Common myeloid progenitor, CD34-positive (primary cell): ENCODE data around the gene KATNAL2.
"Not testable (repeated sequence)": the region's sequence is repeated elsewhere in the genome, so short reads cannot be mapped to it uniquely, and the experiment has no call there.

Source experiments
- CTCF ChIA-PET: fragments of 350-600 bp; sonication (Branson Sonifier 250); formaldehyde crosslinking; loops from one replicate; lab custom pipeline; 2021; ENCODE audit warnings: antibody characterized with exemption; lab: Charles Lee
- POLR2A ChIA-PET: fragments of 350-600 bp; sonication (Branson Sonifier 250); formaldehyde crosslinking; loops from one replicate; lab custom pipeline; 2021; ENCODE audit warnings: antibody characterized with exemption; lab: Charles Lee
- DNase-seq, 3 donors: peaks; one replicate each; pipeline versions ENCODE4 v3.0.0 to v3.0.0-alpha.2; 2013
- H3K27ac ChIP-seq, 2 experiments: 1 replicate in 1 of 2; 2 replicates in 1 of 2; pipeline ENCODE4 v1.7.0; 2013; ENCODE audit warnings: inconsistent platforms in 2 of 2, low read length in 2 of 2, mild to moderate bottlenecking in 2 of 2, low read depth in 1 of 2, moderate library complexity in 1 of 2; ENCODE audit not compliant: severe bottlenecking in 2 of 2, insufficient read depth in 1 of 2, poor library complexity in 1 of 2
- H3K27me3 ChIP-seq, 5 experiments: replicated peaks in 2 of 5; 1 replicate in 3 of 5; 2 replicates in 2 of 5; pipeline versions ENCODE4 v1.6.1 to v1.7.0; 2013; ENCODE audit warnings: low read length in 4 of 5, mild to moderate bottlenecking in 2 of 5, moderate library complexity in 2 of 5, inconsistent platforms in 1 of 5; ENCODE audit not compliant: insufficient read depth in 5 of 5, control insufficient read depth in 4 of 5
- H3K36me3 ChIP-seq, 4 experiments: 1 replicate in 2 of 4; 2 replicates in 2 of 4; pipeline versions ENCODE4 v1.6.1 to v1.7.0; 2013; ENCODE audit warnings: low read length in 3 of 4, control low read depth in 1 of 4, mild to moderate bottlenecking in 1 of 4; ENCODE audit not compliant: control insufficient read depth in 4 of 4, insufficient read depth in 4 of 4
- H3K4me1 ChIP-seq, 4 experiments: 1 replicate in 3 of 4; 2 replicates in 1 of 4; pipeline versions ENCODE4 v1.6.1 to v1.7.1; 2013; ENCODE audit warnings: low read length in 3 of 4, mild to moderate bottlenecking in 3 of 4, control low read depth in 1 of 4, inconsistent platforms in 1 of 4, moderate library complexity in 1 of 4; ENCODE audit not compliant: control insufficient read depth in 4 of 4, insufficient read depth in 4 of 4; ENCODE audit errors: control extremely low read depth in 1 of 4
- H3K4me3 ChIP-seq, 7 experiments: 1 replicate in 4 of 7; 2 replicates in 3 of 7; pipeline versions ENCODE4 v1.5.1 to v1.7.0; 2013; ENCODE audit warnings: mild to moderate bottlenecking in 7 of 7, low read length in 6 of 7, moderate library complexity in 6 of 7, inconsistent platforms in 2 of 7, low read depth in 2 of 7, control low read depth in 1 of 7; ENCODE audit not compliant: insufficient read depth in 4 of 7, control insufficient read depth in 1 of 7; ENCODE audit errors: extremely low read depth in 1 of 7
- H3K9me3 ChIP-seq, 5 experiments: 1 replicate in 4 of 5; 2 replicates in 1 of 5; pipeline versions ENCODE4 v1.6.1 to v1.7.1; 2013; ENCODE audit warnings: low read length in 4 of 5, mild to moderate bottlenecking in 2 of 5, inconsistent platforms in 1 of 5, low read depth in 1 of 5, moderate library complexity in 1 of 5; ENCODE audit not compliant: control insufficient read depth in 4 of 5, insufficient read depth in 2 of 5; ENCODE audit errors: control extremely low read depth in 1 of 5
- WGBS: methylation state at CpG from one replicate; pipeline ENCODE4 v1.1.5; 2013; ENCODE audit not compliant: insufficient coverage; 5-methylcytosine and 5-hydroxymethylcytosine counted together

KATNAL2 gene

GRCh38 chr18:47034591-47034990 is 117.2 kb downstream of the KATNAL2 start:
- WGBS = 97% methylated on average over 25 of the region's 28 CpGs
- H3K27me3 ChIP-seq, H3K4me1 ChIP-seq, DNase-seq, CTCF ChIA-PET, H3K36me3 ChIP-seq, H3K4me3 ChIP-seq, POLR2A ChIA-PET, H3K27ac ChIP-seq: not testable (repeated sequence)
- peaks cover 0 to 29% (median 9%) of the 10 kb centered on the region in 5 experiments for H3K9me3 ChIP-seq

GRCh38 chr18:47035156-47035671 is 117.8 kb downstream of the KATNAL2 start, which contains the start of gene ELOA2:
TSS of gene ELOA2 (minus strand) at chr18:47035621. CDS start at chr18:47035264, 357 bp downstream.
- Histone ChIP-seq H3K4me1 (no peaks in the 10 kb centered on the region), H3K27ac (no peak within 1 kb of the TSS), H3K36me3 (no peaks in the 10 kb centered on the region), H3K27me3 (no peaks in the 10 kb centered on the region), H3K9me3 (peaks cover 0 to 29% (median 9%) of the 10 kb centered on the region in 5 experiments), H3K4me3 (no peak within 1 kb of the TSS)
- POLR2A ChIA-PET = no interaction called here
- CTCF ChIA-PET = no interaction called here
- WGBS = 97% methylated on average over 29 of the region's 29 CpGs
- DNase-seq = no peak

GRCh38 chr18:47036298-47036874 is 119.0 kb downstream of the KATNAL2 start:
- Histone ChIP-seq H3K4me3 (no peak overlapping the region), H3K9me3 (peaks cover 0 to 28% (median 9%) of the 10 kb centered on the region in 5 experiments), H3K27me3 (no peaks in the 10 kb centered on the region), H3K27ac (no peak overlapping the region), H3K36me3 (no peaks in the 10 kb centered on the region), H3K4me1 (no peaks in the 10 kb centered on the region)
- CTCF ChIA-PET = no interaction called here
- WGBS = no CpG with 5 or more reads among the region's 2 CpGs
- DNase-seq = peak in 1 of 3 donors; percentile 3
- POLR2A ChIA-PET = no interaction called here

GRCh38 chr18:47036927-47037578 is 119.7 kb downstream of the KATNAL2 start:
- H3K9me3 ChIP-seq = peaks cover 0 to 22% (median 9%) of the 10 kb centered on the region in 5 experiments
- H3K4me3 ChIP-seq = no peak overlapping the region
- WGBS = no CpG with 5 or more reads among the region's 3 CpGs
- POLR2A ChIA-PET = no interaction called here
- H3K36me3 ChIP-seq = no peaks in the 10 kb centered on the region
- no peak for DNase-seq
- no peaks in the 10 kb centered on the region for H3K4me1 ChIP-seq
- CTCF ChIA-PET = interaction anchor here (1.5 kb wide), 1 partner anchor 11 kb away, joined by 4 read pairs; no protein-coding TSS in a partner anchor
- H3K27me3 ChIP-seq = no peaks in the 10 kb centered on the region
- no peak overlapping the region for H3K27ac ChIP-seq

GRCh38 chr18:47040982-47041381 is 123.6 kb downstream of the KATNAL2 start:
- CTCF ChIA-PET = no interaction called here

GRCh38 chr18:47050468-47050867 is 133.1 kb downstream of the KATNAL2 start:
- H3K4me3 ChIP-seq = no peak overlapping the region
- WGBS = 46% methylated on average over 6 of the region's 7 CpGs
- ChIA-PET POLR2A (no interaction called here), CTCF (interaction anchor here (1.0 to 1.9 kb wide), 5 partner anchors 19 to 698 kb away, joined by 3 to 8 read pairs (median 3); no protein-coding TSS in a partner anchor)
- no peaks in the 10 kb centered on the region for H3K4me1 ChIP-seq
- no peaks in the 10 kb centered on the region for H3K36me3 ChIP-seq
- DNase-seq = peak; percentile 23 to 52 (median 52)
- no peak overlapping the region for H3K27ac ChIP-seq
- H3K9me3 ChIP-seq = no peaks in the 10 kb centered on the region
- no peaks in the 10 kb centered on the region for H3K27me3 ChIP-seq

More at GRCh38 chr18:47040982-47041381, 123.6 kb downstream of the KATNAL2 start:
- Histone ChIP-seq H3K36me3 (no peaks in the 10 kb centered on the region), H3K27ac (no peak overlapping the region), H3K4me1 (no peaks in the 10 kb centered on the region), H3K9me3 (no peaks in the 10 kb centered on the region), H3K4me3 (no peak overlapping the region), H3K27me3 (no peaks in the 10 kb centered on the region)
- DNase-seq = no peak
- POLR2A ChIA-PET = no interaction called here
- 91% methylated on average over 4 of the region's 6 CpGs for WGBS

GRCh38 chr18:47054369-47054768 is 137.0 kb downstream of the KATNAL2 start:
- Histone ChIP-seq H3K9me3 (no peaks in the 10 kb centered on the region), H3K27ac (no peak overlapping the region), H3K27me3 (no peaks in the 10 kb centered on the region), H3K4me1 (no peaks in the 10 kb centered on the region), H3K4me3 (no peak overlapping the region), H3K36me3 (no peaks in the 10 kb centered on the region)
- no peak for DNase-seq
- ChIA-PET CTCF (interaction anchor here (1.3 to 1.6 kb wide), 3 partner anchors 14 to 162 kb away, joined by 3 read pairs; no protein-coding TSS in a partner anchor), POLR2A (no interaction called here)
- 100% methylated on average over 4 of the region's 5 CpGs for WGBS
